Esophagus muscularis mucosa (tissue), 3 donors: ENCODE results near the gene RRP36.

Experiments
- CTCF ChIP-seq, 3 experiments: fragments of 200-600 bp in 2 of 3; fragments of 450-650 bp in 1 of 3; sonication (generic) in 2 of 3; IDR thresholded peaks; one replicate each; pipeline ENCODE4 v1.5.1; 2017 to 2019; ENCODE audit warnings: antibody characterized with exemption in 3 of 3, mild to moderate bottlenecking in 2 of 3, moderate library complexity in 1 of 3
- POLR2A ChIP-seq: fragments of 450-650 bp; IDR thresholded peaks from one replicate; pipeline ENCODE4 v1.6.1; 2017; ENCODE audit warnings: antibody characterized with exemption, moderate library complexity, mild to moderate bottlenecking, low read depth

DNA sequence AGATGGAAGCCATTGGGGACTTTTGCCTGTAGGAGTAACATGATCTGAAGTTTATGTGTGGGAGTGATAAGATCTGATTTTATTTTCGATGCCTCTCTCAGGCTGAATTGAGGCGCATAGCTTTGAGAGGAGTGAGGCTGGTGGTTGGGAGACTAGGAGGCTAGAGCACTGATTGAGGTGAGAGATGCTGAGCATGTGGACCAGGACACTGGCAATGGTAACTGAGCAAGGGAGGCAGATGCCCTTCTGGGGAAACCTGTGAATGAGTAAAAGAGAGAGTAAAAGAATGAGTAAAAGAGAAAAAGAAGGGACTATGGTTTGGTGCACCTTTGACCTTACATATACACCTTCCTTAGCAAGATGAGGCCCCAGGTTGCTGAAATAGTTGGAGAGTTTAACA is 3.0 kb downstream of the RRP36 start:
- no peak for TF ChIP-seq CTCF (IDR thresholded peaks at IDR 0.05)
- no peak for TF ChIP-seq POLR2A
